Smooth muscle cell (in vitro differentiated cells): ENCODE data around the gene PAQR7. TPM values are rescaled to one million over a fixed set of nuclear protein-coding genes. Genes with fewer than 3 reads are reported as not detected.

Experiments
- DNase-seq: peaks from one replicate; lab custom pipeline; 2025; ENCODE audit not compliant: unreplicated experiment; lab: John Stamatoyannopoulos, UW
- H2AFZ ChIP-seq: fragments of 200-600 bp; sonication (generic); 2 replicates; pipeline ENCODE4 v1.6.0; 2016; ENCODE audit warnings: antibody characterized with exemption, low read depth, mild to moderate bottlenecking
- H3F3A ChIP-seq: fragments of 200-600 bp; sonication (generic); 2 replicates; pipeline ENCODE4 v1.6.0; 2017; ENCODE audit warnings: antibody characterized with exemption, low read depth
- H3K27ac ChIP-seq: fragments of 200-600 bp; sonication (generic); 2 replicates; pipeline ENCODE4 v1.5.1; 2016; ENCODE audit warnings: low read depth, mild to moderate bottlenecking
- H3K27me3 ChIP-seq: fragments of 200-600 bp; sonication (generic); 2 replicates; pipeline ENCODE4 v1.6.1; 2016; ENCODE audit warnings: low read depth, mild to moderate bottlenecking
- H3K36me3 ChIP-seq: fragments of 200-600 bp; sonication (generic); 2 replicates; pipeline ENCODE4 v1.5.1; 2016; ENCODE audit warnings: low read depth
- H3K4me1 ChIP-seq: fragments of 200-600 bp; sonication (generic); 2 replicates; pipeline ENCODE4 v1.5.1; 2016; ENCODE audit warnings: low read depth
- H3K4me2 ChIP-seq: fragments of 200-600 bp; sonication (generic); 2 replicates; pipeline ENCODE4 v1.6.0; 2016; ENCODE audit warnings: mild to moderate bottlenecking
- H3K4me3 ChIP-seq: fragments of 200-600 bp; sonication (generic); 2 replicates; pipeline ENCODE4 v1.5.1; 2016; ENCODE audit warnings: mild to moderate bottlenecking
- H3K79me2 ChIP-seq: fragments of 200-600 bp; sonication (generic); 2 replicates; pipeline ENCODE4 v1.6.0; 2016; ENCODE audit warnings: low read depth, mild to moderate bottlenecking
- H3K9ac ChIP-seq: fragments of 200-600 bp; sonication (generic); 2 replicates; pipeline ENCODE4 v1.6.0; 2016; ENCODE audit warnings: low read depth
- H3K9me3 ChIP-seq: fragments of 200-600 bp; sonication (generic); replicated peaks from 2 replicates; pipeline ENCODE4 v1.5.1; 2016; ENCODE audit warnings: low read depth
- H4K20me1 ChIP-seq: fragments of 200-600 bp; sonication (generic); 2 replicates; pipeline ENCODE4 v1.6.0; 2016; ENCODE audit warnings: low read depth
- WGBS: methylation state at CpG from one replicate; pipeline ENCODE4 v1.1.7; 2016; ENCODE audit warnings: low lambda C conversion rate; 5-methylcytosine and 5-hydroxymethylcytosine counted together
- polyA plus RNA-seq: library from polyadenylated mRNA; unstranded; fragments of >200 nt; fragmentation: Nextera tagmentation; extraction: Ambion mirVana; gene quantifications from 2 replicates; pipeline ENCODE4 v1.2.1, GENCODE V29; 2016
- total RNA-seq: library from RNA; depleted of rRNA; stranded (reverse); fragments of >200 nt; gene quantifications from 2 replicates; pipeline ENCODE4 v1.2.3, GENCODE V29; 2014
- TF ChIP-seq, protein P1 (sequence below): fragments of 200-600 bp; sonication (generic); IDR thresholded peaks from 2 replicates; pipeline ENCODE4 v1.5.1; 2017; ENCODE audit warnings: borderline replicate concordance, mild to moderate bottlenecking, antibody characterized with exemption; ENCODE audit not compliant: insufficient read depth, poor library complexity, severe bottlenecking

The PAQR7 gene
- total and polyA plus RNA-seq, 2 experiments from 2014 or later = 2.9 to 10.0 TPM

DNA sequence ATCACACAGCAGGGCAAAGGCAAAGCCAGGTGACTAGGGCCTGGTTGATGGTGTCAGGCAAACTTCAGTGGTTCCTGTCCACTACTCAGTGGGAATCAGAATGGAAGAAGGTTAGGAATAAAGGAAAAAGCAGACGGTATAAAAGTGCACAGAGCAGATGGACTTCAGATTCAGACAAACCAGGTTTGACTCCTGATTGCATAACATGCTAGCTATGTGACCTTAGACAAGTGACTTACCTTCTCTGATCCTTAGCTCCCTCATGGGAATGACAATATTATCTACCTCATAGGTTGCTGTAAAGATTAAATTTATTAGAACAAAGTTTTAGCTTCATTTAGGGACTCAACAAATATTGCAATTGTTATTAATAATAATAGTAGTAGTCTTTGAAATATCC, 4.9 kb downstream of the PAQR7 start:
- Histone ChIP-seq H3K36me3 (no peaks in the 10 kb centered on the region), H3K27me3 (no peaks in the 10 kb centered on the region), H3K4me1 (peaks cover 11% of the 10 kb centered on the region), H2AFZ (no peak overlapping the region), H3K4me2 (no peak overlapping the region), H3K79me2 (peaks cover 17% of the 10 kb centered on the region), H3K27ac (no peak overlapping the region), H3K9ac (no peak overlapping the region), H3K9me3 (no peaks in the 10 kb centered on the region), H4K20me1 (peaks cover 9% of the 10 kb centered on the region), H3K4me3 (no peak overlapping the region), H3F3A (peaks cover under 1% of the 10 kb centered on the region)
- WGBS = 100% methylated on average over 1 of the region's 1 CpG
- TF ChIP-seq, protein P1, sequence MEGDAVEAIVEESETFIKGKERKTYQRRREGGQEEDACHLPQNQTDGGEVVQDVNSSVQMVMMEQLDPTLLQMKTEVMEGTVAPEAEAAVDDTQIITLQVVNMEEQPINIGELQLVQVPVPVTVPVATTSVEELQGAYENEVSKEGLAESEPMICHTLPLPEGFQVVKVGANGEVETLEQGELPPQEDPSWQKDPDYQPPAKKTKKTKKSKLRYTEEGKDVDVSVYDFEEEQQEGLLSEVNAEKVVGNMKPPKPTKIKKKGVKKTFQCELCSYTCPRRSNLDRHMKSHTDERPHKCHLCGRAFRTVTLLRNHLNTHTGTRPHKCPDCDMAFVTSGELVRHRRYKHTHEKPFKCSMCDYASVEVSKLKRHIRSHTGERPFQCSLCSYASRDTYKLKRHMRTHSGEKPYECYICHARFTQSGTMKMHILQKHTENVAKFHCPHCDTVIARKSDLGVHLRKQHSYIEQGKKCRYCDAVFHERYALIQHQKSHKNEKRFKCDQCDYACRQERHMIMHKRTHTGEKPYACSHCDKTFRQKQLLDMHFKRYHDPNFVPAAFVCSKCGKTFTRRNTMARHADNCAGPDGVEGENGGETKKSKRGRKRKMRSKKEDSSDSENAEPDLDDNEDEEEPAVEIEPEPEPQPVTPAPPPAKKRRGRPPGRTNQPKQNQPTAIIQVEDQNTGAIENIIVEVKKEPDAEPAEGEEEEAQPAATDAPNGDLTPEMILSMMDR = no peak
- no peak for DNase-seq

DNA sequence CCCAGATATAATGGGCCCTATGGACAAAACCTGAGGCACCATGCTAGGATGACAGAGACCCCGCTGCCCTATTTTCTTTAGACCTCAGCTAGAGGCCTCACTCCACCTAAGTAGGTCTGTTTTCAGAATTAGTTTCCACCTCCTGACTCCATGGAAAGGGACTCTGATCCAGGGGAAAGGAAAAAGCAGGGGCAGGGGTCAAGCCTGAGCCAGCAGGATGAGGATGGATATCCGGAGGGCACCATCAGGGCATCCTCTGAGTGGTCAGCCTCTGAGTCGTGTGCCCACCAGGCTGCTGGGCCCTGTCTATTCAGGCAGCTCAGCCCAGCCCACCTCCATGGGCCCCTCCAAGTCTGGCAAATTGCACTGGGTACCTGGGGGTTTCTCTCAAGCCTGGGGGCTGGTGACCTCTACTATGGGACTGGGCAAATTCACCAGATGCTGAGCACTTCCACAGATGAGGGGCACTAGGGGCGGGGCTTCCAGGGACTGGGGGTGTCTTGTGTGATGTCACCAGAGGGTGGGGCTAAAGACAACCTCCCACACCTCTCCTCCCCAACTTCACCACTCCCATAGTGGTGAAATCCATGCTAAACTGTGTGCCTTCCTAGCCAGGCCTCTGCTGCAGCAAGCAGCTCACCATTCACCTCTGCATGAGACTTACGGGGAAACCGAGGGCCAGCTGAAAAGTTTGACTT, 5.5 kb downstream of the PAQR7 start:
- 82% methylated on average over 5 of the region's 6 CpGs for WGBS
- no peak for DNase-seq
- H2AFZ ChIP-seq = no peak overlapping the region

DNA sequence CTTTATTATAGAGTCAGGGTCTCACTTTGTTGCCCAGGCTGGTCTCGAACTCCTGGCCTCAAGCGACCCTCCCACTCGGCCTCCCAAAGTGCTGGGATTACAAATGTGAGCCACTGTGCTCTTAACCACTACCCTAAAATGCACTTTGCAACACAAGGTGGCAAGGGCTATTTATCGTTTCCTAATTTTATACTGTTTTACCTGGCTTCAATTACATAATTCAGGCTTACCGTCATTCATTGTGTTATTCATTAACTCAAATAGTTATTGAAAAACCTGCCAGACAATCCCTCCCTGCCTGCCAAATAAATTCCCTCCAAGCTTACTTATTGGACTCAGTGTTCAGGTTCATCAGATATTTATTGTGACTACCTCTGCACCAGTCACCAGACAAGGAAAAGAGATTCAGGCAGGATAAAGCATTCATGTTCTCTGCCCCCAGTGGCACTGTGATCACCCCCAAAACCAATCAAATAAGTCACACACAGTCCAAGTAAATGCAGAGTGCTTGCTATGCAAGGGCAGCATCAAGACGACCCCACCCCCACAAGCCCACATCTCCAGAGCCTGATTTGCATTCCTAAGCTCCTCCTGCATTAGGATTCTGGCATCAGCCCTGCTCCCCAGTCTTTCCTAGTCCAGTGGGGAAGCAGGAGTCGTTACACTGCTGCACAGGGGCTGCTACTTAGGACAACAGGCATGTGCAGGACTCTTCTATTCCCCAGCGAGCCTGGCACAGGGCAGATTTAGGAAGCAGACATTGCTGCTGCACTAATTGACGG, 8.1 kb downstream of the PAQR7 start:
- no peak overlapping the region for H3K4me2 ChIP-seq
- no peaks in the 10 kb centered on the region for H3K27me3 ChIP-seq
- H3F3A ChIP-seq = no peaks in the 10 kb centered on the region
- WGBS = 90% methylated on average over 9 of the region's 9 CpGs
- no peaks in the 10 kb centered on the region for H3K9me3 ChIP-seq
- H3K79me2 ChIP-seq = peaks cover 2% of the 10 kb centered on the region
- H2AFZ ChIP-seq = no peak overlapping the region
- no peak overlapping the region for H3K9ac ChIP-seq
- no peaks in the 10 kb centered on the region for H3K4me1 ChIP-seq
- TF ChIP-seq, protein P1 = no peak
- no peak for DNase-seq
- no peak overlapping the region for H3K27ac ChIP-seq
- no peak overlapping the region for H3K4me3 ChIP-seq
- peaks cover 9% of the 10 kb centered on the region for H4K20me1 ChIP-seq
- H3K36me3 ChIP-seq = no peaks in the 10 kb centered on the region

More for the DNA sequence above, 5.5 kb downstream of the PAQR7 start:
- Histone ChIP-seq H3K4me3 (no peak overlapping the region), H3K27me3 (no peaks in the 10 kb centered on the region), H3F3A (no peaks in the 10 kb centered on the region), H3K4me2 (no peak overlapping the region), H3K4me1 (peaks cover 11% of the 10 kb centered on the region), H3K79me2 (peaks cover 17% of the 10 kb centered on the region), H3K27ac (no peak overlapping the region), H3K36me3 (no peaks in the 10 kb centered on the region), H4K20me1 (peaks cover 9% of the 10 kb centered on the region), H3K9ac (no peak overlapping the region), H3K9me3 (no peaks in the 10 kb centered on the region)
- TF ChIP-seq, protein P1 = no peak
